ENCODE measurements around the gene TPM3. TPM values are rescaled to one million over a fixed set of nuclear protein-coding genes. Genes with fewer than 3 reads are reported as not detected.
"Not testable (repeated sequence)": the region's sequence is repeated elsewhere in the genome, so short reads cannot be mapped to it uniquely, and the experiment has no call there.

Gene TPM3
- total RNA-seq, 1 donor from 2014 or later, result 208 TPM

GRCh38 chr1:154205778-154206177, 13.9 kb upstream of the TPM3 start:
- DNase-seq, result not testable (repeated sequence)

- DNase-seq, result no peak
Measured at GRCh38 chr1:154199563-154199879, 7.6 kb upstream of the TPM3 start.

- DNase-seq, result no peak
Measured at GRCh38 chr1:154198756-154199562, 7.1 kb upstream of the TPM3 start.

GRCh38 chr1:154193821-154194220, 1.9 kb upstream of the TPM3 start:
- DNase-seq, result no peak

DNA sequence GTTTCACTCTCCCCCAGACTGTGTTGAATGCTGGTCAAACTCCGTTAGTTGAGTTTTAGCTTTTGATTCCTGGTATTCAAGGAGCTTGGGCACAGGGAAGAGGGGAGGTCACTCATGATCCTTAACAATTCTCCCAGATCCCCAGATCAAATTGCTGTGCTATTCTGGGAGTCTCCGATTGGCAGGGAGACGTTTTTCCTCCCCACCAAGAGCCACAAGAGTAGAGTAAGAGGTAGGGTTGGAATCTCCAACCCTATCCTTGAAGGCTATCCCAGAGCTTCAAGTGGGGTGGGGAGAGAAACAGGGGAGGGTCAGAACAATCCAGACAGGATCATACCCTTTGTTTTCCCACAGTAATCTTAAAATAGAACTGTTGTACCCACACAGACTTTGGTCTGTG, 576 bp upstream of the TPM3 start:
- DNase-seq, result no peak

DNA sequence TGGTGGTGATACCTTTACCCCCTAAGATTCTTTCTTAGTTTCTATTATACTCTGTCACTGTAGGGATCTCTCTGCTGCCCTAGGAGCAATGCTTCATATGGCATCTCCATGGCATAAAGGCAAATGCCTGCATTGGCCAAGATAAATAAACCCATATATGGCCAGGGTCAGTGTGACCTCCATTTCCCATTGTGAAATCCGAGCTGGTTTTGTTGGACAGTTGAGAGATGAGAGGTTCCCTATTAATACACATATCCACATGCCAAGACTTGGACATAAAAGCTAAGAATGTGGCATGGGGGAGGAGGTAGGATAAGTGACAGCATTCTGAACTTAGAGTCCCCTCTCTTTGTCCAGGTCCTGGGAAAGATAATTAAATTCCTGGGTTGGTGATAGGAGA, 1.4 kb downstream of the TPM3 start:
- DNase-seq, result no peak

DNA sequence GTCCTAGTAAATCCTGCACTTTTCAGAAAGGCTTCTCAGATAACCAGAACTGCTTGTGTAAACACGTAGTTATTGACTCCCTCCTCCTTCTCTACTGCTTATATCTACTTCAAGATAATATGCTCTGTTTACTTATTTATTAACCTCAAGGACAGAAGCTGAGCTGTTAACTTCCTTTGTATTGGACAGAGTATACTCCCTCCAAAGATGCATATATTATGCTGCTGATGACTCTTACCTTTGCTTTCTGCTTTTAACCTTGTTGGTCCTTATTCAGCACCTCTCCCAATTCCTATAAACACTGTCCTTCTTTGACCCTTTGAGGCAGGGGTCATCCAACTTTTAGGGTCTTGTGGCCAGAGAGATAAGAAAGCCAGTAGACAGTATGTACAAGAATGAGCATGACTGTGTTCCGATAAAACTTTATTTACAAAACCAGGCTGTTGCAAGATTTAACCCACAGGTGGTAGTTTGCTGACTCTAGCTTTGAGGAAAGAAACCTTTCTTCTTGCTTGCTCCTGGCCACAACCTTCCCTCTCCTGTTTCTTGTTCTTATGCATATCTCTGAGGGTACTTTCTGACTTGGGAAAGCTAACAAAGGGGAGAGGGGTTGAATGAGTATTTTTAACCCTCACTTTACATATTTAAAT, 4.9 kb downstream of the TPM3 start:
- DNase-seq, result no peak

DNA sequence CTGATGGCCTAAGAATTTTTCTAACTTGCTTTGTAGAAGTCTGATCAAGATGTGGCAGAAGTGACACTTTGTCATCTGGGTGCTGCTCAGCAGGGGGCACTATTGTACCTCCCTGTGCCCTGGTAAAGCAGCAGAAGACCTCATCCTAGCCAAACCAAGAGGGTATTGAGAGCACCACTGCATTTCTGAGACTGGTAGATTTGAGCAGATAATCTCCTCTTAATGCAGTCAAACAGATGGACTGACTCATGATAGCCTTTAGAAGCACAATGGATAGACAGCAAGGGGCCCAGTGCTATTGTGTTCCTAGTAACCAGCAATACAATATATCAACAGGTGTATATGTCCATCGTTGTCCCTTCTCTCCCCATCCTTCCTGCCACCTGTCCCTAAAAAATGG, 5.7 kb downstream of the TPM3 start:
- DNase-seq, result no peak

- peak; percentile 95 for DNase-seq
Measured at GRCh38 chr1:154183046-154183915, 8.6 kb downstream of the TPM3 start.

- DNase-seq, result peak; percentile 31
Measured at GRCh38 chr1:154182344-154183045, 9.4 kb downstream of the TPM3 start.

DNA sequence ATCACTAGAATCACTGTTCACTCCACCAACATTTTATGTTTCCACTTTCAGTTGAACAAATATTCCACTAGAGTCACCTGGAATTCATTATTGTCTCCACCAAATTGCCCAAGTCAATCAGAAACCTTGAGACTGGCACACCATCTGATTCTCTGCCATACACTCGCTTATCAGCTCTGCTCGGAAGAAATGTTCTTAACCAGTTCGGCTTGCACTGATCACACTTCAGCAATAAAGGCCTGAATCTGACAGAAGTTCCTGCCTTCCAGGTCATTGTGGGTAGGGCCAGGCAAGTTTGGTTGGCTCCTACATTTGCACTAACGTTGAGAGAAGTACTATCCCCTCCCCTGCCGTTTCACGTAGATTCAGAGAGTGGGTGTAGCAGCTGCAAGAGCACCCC, 10.0 kb downstream of the TPM3 start:
- no peak for DNase-seq

- DNase-seq, result no peak
Measured at GRCh38 chr1:154179946-154180687, 11.8 kb downstream of the TPM3 start.

DNA sequence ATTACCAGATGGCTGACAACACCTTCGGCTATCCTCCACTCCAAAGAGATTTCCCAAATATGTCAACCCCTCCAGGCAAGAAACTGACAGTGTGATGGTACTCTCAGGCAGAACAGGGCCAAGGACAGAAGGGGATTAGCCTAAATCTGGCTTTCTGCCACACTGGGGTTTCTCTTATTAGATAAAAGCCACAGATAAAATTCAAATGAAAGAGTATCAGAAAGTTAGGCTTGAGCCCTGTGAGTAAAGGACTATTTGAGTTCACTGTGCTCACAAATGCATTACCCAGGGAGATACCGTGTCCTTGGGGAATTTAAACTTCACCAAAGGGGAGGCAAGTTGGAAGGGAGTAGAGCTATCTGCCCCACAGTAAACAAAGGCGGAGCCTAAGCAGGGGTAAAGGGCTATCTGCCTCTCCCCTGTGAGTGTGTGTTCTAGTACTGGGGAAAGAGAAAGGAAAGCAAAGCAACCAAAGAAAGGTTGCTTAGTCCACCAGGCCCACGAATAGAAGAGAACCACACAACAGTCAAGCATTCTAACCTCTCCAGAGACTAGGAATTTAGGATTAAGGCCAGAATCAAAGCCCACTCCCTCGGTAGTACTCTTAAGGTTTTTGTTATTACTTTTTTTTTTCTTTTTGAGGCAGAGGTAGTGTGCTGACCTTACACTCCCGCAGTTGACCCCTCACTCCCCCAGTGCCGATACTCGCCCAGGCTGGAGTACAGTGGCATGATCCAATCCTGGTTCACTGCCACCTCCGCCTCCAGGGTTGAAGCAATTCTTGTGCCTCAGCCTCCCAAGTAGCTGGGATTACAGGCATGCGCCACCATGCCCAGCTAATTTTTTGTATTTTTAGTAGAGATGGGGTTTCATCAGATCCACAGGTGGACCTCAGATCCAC, 12.7 kb downstream of the TPM3 start:
- DNase-seq, result no peak

- DNase-seq, result peak; percentile 10
Measured at GRCh38 chr1:154178013-154178412, 13.9 kb downstream of the TPM3 start.

DNA sequence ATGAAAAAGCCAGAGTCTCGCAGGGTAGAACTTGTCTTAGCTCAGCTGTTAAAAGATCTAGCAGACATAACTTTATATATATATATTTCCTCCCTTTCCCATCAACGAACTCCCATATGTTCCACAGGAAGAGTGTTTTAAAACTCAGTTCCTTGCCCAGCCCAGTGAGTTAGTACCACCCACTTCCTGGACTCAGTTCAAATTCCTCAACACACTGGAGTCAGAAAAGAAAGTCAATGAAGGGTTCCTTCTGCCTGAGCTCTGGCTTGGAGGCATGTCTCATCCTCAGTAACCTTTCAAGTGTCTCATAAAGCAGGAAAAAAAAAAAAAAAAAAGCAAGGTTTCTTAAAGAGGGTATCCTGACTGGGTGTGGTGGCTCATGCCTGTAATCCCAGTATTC, 15.6 kb downstream of the TPM3 start:
- no peak for DNase-seq

- no peak for DNase-seq
Measured at GRCh38 chr1:154174654-154175053, 17.2 kb downstream of the TPM3 start.

GRCh38 chr1:154171880-154172279, 20.0 kb downstream of the TPM3 start:
- DNase-seq, result no peak

DNA sequence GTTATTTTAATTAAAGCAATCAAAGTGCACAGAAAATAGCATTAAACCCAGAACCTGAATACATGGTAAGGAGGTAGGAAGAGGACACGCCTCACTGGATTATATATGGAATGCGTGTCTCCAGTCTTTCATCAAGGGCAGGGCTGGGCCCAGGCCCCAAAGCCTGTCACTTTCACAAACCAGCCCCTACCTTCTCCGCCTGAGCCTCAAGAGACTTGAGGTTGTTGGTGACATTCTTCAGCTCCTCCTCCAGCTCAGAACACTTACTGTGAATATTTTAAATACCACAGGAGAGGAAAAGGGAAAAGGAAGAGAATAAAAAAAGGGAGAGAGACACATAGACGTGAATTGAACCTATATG, 20.7 kb downstream of the TPM3 start:
- DNase-seq, result no peak

DNA sequence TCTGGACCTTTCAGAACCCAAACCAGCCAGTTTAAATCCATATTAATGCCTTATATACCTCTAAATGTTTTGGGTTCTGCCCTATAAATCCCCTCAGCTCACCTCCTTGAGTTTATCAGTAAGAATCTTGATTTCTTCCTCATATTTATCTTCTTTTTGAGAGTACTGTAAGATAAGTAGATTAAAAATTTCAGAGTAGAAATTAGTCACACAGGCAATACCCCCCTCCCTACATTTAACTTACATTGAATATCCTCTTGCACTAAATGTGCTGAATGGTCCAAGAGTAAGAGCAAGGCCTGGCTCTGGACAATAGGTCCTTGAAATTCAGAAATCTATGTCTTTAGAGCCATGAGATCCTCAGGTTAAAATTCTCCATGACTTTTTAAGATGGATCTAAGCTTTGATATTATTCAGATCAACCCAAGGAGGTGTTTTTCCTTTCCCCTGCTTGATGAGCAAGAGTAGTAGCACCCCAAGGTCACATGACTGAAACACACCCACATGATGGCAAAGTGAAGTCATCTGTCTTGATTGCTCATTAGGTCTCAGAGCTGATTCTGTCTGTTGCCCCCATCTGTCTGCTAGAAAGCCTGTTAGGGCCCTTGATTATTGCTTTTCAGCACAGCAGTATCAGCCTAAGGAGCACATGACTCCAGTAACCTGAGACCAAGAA, 21.2 kb downstream of the TPM3 start:
- no peak for DNase-seq

DNA sequence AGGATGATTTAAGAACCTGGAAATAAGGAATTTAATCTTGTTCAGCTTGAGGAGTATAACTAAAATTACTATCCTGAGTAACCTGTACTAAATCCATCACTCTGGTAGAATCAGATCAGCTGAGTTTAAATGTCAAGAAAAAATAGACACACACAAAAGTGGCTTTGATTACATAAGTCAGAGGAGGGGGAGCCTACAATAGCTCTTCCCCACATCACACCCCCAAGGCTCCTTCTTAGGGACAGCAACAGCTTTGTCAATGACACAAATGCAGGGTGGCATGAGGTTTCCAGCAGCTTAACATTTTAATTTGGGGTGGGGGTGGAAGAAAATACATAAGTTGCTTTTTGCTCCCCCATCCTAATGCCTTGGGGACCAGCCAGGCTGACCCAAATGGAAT, 24.4 kb downstream of the TPM3 start:
- no peak for DNase-seq
